ENCODE measurements around the gene LRRTM1.

Gene LRRTM1

GRCh38 chr2:80302001-80302313 lies 2.6 kb downstream of the LRRTM1 start:
- no peak for DNase-seq

- DNase-seq = no peak
Measured at GRCh38 chr2:80300954-80301353, 3.6 kb downstream of the LRRTM1 start.

GRCh38 chr2:80300346-80300745 lies 4.2 kb downstream of the LRRTM1 start:
- no peak for DNase-seq

GRCh38 chr2:80299661-80300060 lies 4.9 kb downstream of the LRRTM1 start:
- DNase-seq = no peak

- no peak for DNase-seq
Measured at GRCh38 chr2:80298954-80299353, 5.6 kb downstream of the LRRTM1 start.

- DNase-seq = no peak
Measured at GRCh38 chr2:80293039-80293438, 11.5 kb downstream of the LRRTM1 start.

GRCh38 chr2:80292474-80292873 lies 12.1 kb downstream of the LRRTM1 start:
- DNase-seq = no peak

- DNase-seq = no peak
Measured at GRCh38 chr2:80291656-80292055, 12.9 kb downstream of the LRRTM1 start.

- no peak for DNase-seq
Measured at GRCh38 chr2:80288576-80288975, 16.0 kb downstream of the LRRTM1 start.

- no peak for DNase-seq
Measured at GRCh38 chr2:80281049-80281448, 23.5 kb downstream of the LRRTM1 start.

- DNase-seq = no peak
Measured at GRCh38 chr2:80280598-80280997, 24.0 kb downstream of the LRRTM1 start.

GRCh38 chr2:80269806-80270205 lies 34.7 kb downstream of the LRRTM1 start:
- DNase-seq = no peak

- no peak for DNase-seq
Measured at GRCh38 chr2:80266231-80266630, 38.3 kb downstream of the LRRTM1 start.

GRCh38 chr2:80259292-80259691 lies 45.3 kb downstream of the LRRTM1 start:
- DNase-seq = no peak

- DNase-seq = no peak
Measured at GRCh38 chr2:80258793-80259192, 45.8 kb downstream of the LRRTM1 start.

- DNase-seq = no peak
Measured at GRCh38 chr2:80258341-80258740, 46.2 kb downstream of the LRRTM1 start.

GRCh38 chr2:80257450-80257849 lies 47.1 kb downstream of the LRRTM1 start:
- no peak for DNase-seq

GRCh38 chr2:80256782-80257167 lies 47.8 kb downstream of the LRRTM1 start:
- DNase-seq = no peak

GRCh38 chr2:80255918-80256781 lies 48.4 kb downstream of the LRRTM1 start:
- no peak for DNase-seq

- DNase-seq = no peak
Measured at GRCh38 chr2:80252294-80252986, 52.1 kb downstream of the LRRTM1 start.

Data from stimulated activated CD8-positive, alpha-beta memory T cell treated with anti-CD3 and anti-CD28 coated beads, Interleukin-4, amount 100 ng/mL, for 48 hours (primary cell).